ENCODE data around the gene SMR3A.

Gene SMR3A

GRCh38 chr4:70360460-70360859, at the start of gene SMR3A:
Gene SMR3A (plus strand): TSS chr4:70360760. CDS start chr4:70362116, 1,356 bp downstream.
- Mint-ChIP-seq H3K4me1 (ENCODE audit: low read depth) (no peaks in the 10 kb centered on the region), H3K27me3 (ENCODE audit: low read depth) (no peaks in the 10 kb centered on the region), H3K9me3 (no peaks in the 10 kb centered on the region), H3K27ac (no peak within 1 kb of the TSS), H3K4me3 (no peak within 1 kb of the TSS), H3K36me3 (ENCODE audit: low read depth) (no peaks in the 10 kb centered on the region)
- no peak for DNase-seq (ENCODE audit: low spot score)

GRCh38 chr4:70313736-70314135, 46.8 kb upstream of the SMR3A start:
- no peaks in the 10 kb centered on the region for H3K36me3 Mint-ChIP-seq (ENCODE audit: low read depth)
- H3K27ac Mint-ChIP-seq, result no peak overlapping the region
- no peak for DNase-seq (ENCODE audit: low spot score)
- no peaks in the 10 kb centered on the region for H3K9me3 Mint-ChIP-seq
- H3K4me1 Mint-ChIP-seq (ENCODE audit: low read depth), result no peaks in the 10 kb centered on the region
- H3K4me3 Mint-ChIP-seq, result no peak overlapping the region
- H3K27me3 Mint-ChIP-seq (ENCODE audit: low read depth), result no peaks in the 10 kb centered on the region

GRCh38 chr4:70315928-70316327, 44.6 kb upstream of the SMR3A start:
- Mint-ChIP-seq H3K27me3 (ENCODE audit: low read depth) (no peaks in the 10 kb centered on the region), H3K4me1 (ENCODE audit: low read depth) (no peaks in the 10 kb centered on the region), H3K27ac (no peak overlapping the region), H3K4me3 (no peak overlapping the region), H3K9me3 (no peaks in the 10 kb centered on the region), H3K36me3 (ENCODE audit: low read depth) (no peaks in the 10 kb centered on the region)
- DNase-seq (ENCODE audit: low spot score), result no peak

GRCh38 chr4:70326052-70326451, 34.5 kb upstream of the SMR3A start:
- H3K27ac Mint-ChIP-seq, result no peak overlapping the region
- no peak overlapping the region for H3K4me3 Mint-ChIP-seq
- no peaks in the 10 kb centered on the region for H3K4me1 Mint-ChIP-seq (ENCODE audit: low read depth)
- H3K36me3 Mint-ChIP-seq (ENCODE audit: low read depth), result no peaks in the 10 kb centered on the region
- no peak for DNase-seq (ENCODE audit: low spot score)
- H3K9me3 Mint-ChIP-seq, result no peaks in the 10 kb centered on the region
- no peaks in the 10 kb centered on the region for H3K27me3 Mint-ChIP-seq (ENCODE audit: low read depth)

- H3K27me3 Mint-ChIP-seq (ENCODE audit: low read depth), result no peaks in the 10 kb centered on the region
- no peaks in the 10 kb centered on the region for H3K9me3 Mint-ChIP-seq
- H3K27ac Mint-ChIP-seq, result no peak within 1 kb of the TSS
- no peak within 1 kb of the TSS for H3K4me3 Mint-ChIP-seq
- H3K4me1 Mint-ChIP-seq (ENCODE audit: low read depth), result no peaks in the 10 kb centered on the region
- no peak for DNase-seq (ENCODE audit: low spot score)
- H3K36me3 Mint-ChIP-seq (ENCODE audit: low read depth), result no peaks in the 10 kb centered on the region
Measured at GRCh38 chr4:70334681-70335080, 25.9 kb upstream of the SMR3A start, which contains the start of gene CABS1. Gene CABS1 (plus strand): TSS chr4:70334981. CDS start chr4:70335040, 59 bp downstream.

- H3K9me3 Mint-ChIP-seq, result no peaks in the 10 kb centered on the region
- no peak overlapping the region for H3K4me3 Mint-ChIP-seq
- DNase-seq (ENCODE audit: low spot score), result no peak
- no peak overlapping the region for H3K27ac Mint-ChIP-seq
- no peaks in the 10 kb centered on the region for H3K27me3 Mint-ChIP-seq (ENCODE audit: low read depth)
- no peaks in the 10 kb centered on the region for H3K36me3 Mint-ChIP-seq (ENCODE audit: low read depth)
- H3K4me1 Mint-ChIP-seq (ENCODE audit: low read depth), result no peaks in the 10 kb centered on the region
Measured at GRCh38 chr4:70336043-70336442, 24.5 kb upstream of the SMR3A start.

- H3K4me1 Mint-ChIP-seq (ENCODE audit: low read depth), result no peaks in the 10 kb centered on the region
- no peak overlapping the region for H3K4me3 Mint-ChIP-seq
- H3K9me3 Mint-ChIP-seq, result no peaks in the 10 kb centered on the region
- no peak for DNase-seq (ENCODE audit: low spot score)
- no peaks in the 10 kb centered on the region for H3K36me3 Mint-ChIP-seq (ENCODE audit: low read depth)
- H3K27ac Mint-ChIP-seq, result no peak overlapping the region
- no peaks in the 10 kb centered on the region for H3K27me3 Mint-ChIP-seq (ENCODE audit: low read depth)
Measured at GRCh38 chr4:70337886-70338420, 22.6 kb upstream of the SMR3A start.

- no peak overlapping the region for H3K27ac Mint-ChIP-seq
- no peaks in the 10 kb centered on the region for H3K9me3 Mint-ChIP-seq
- no peak overlapping the region for H3K4me3 Mint-ChIP-seq
- H3K36me3 Mint-ChIP-seq (ENCODE audit: low read depth), result no peaks in the 10 kb centered on the region
- H3K27me3 Mint-ChIP-seq (ENCODE audit: low read depth), result no peaks in the 10 kb centered on the region
- DNase-seq (ENCODE audit: low spot score), result no peak
- H3K4me1 Mint-ChIP-seq (ENCODE audit: low read depth), result no peaks in the 10 kb centered on the region
Measured at GRCh38 chr4:70356185-70356584, 4.4 kb upstream of the SMR3A start.

GRCh38 chr4:70359115-70359661, 1.4 kb upstream of the SMR3A start:
- H3K36me3 Mint-ChIP-seq (ENCODE audit: low read depth), result no peaks in the 10 kb centered on the region
- no peaks in the 10 kb centered on the region for H3K9me3 Mint-ChIP-seq
- no peak overlapping the region for H3K4me3 Mint-ChIP-seq
- H3K4me1 Mint-ChIP-seq (ENCODE audit: low read depth), result no peaks in the 10 kb centered on the region
- DNase-seq (ENCODE audit: low spot score), result no peak
- H3K27me3 Mint-ChIP-seq (ENCODE audit: low read depth), result no peaks in the 10 kb centered on the region
- H3K27ac Mint-ChIP-seq, result no peak overlapping the region

GRCh38 chr4:70364002-70364401, 3.4 kb downstream of the SMR3A start:
- Mint-ChIP-seq H3K36me3 (ENCODE audit: low read depth) (no peaks in the 10 kb centered on the region), H3K4me1 (ENCODE audit: low read depth) (no peaks in the 10 kb centered on the region), H3K27ac (no peak overlapping the region), H3K27me3 (ENCODE audit: low read depth) (no peaks in the 10 kb centered on the region), H3K4me3 (no peak overlapping the region), H3K9me3 (no peaks in the 10 kb centered on the region)
- DNase-seq (ENCODE audit: low spot score), result no peak

GRCh38 chr4:70365479-70365878, 4.9 kb downstream of the SMR3A start:
- no peak for DNase-seq (ENCODE audit: low spot score)
- Mint-ChIP-seq H3K27ac (no peak overlapping the region), H3K9me3 (no peaks in the 10 kb centered on the region), H3K36me3 (ENCODE audit: low read depth) (no peaks in the 10 kb centered on the region), H3K4me1 (ENCODE audit: low read depth) (no peaks in the 10 kb centered on the region), H3K4me3 (no peak overlapping the region), H3K27me3 (ENCODE audit: low read depth) (no peaks in the 10 kb centered on the region)

- H3K36me3 Mint-ChIP-seq (ENCODE audit: low read depth), result no peaks in the 10 kb centered on the region
- no peak for DNase-seq (ENCODE audit: low spot score)
Measured at GRCh38 chr4:70367813-70368212, 7.3 kb downstream of the SMR3A start.

GRCh38 chr4:70371987-70372386, 11.4 kb downstream of the SMR3A start:
- Mint-ChIP-seq H3K36me3 (ENCODE audit: low read depth) (no peaks in the 10 kb centered on the region), H3K4me3 (no peak overlapping the region), H3K27ac (no peak overlapping the region), H3K4me1 (ENCODE audit: low read depth) (no peaks in the 10 kb centered on the region), H3K27me3 (ENCODE audit: low read depth) (no peaks in the 10 kb centered on the region), H3K9me3 (no peaks in the 10 kb centered on the region)
- DNase-seq (ENCODE audit: low spot score), result no peak

More at GRCh38 chr4:70367813-70368212, 7.3 kb downstream of the SMR3A start:
- H3K9me3 Mint-ChIP-seq, result no peaks in the 10 kb centered on the region
- no peak overlapping the region for H3K4me3 Mint-ChIP-seq
- H3K27ac Mint-ChIP-seq, result no peak overlapping the region
- H3K4me1 Mint-ChIP-seq (ENCODE audit: low read depth), result no peaks in the 10 kb centered on the region
- H3K27me3 Mint-ChIP-seq (ENCODE audit: low read depth), result no peaks in the 10 kb centered on the region

- Mint-ChIP-seq H3K4me1 (ENCODE audit: low read depth) (no peaks in the 10 kb centered on the region), H3K9me3 (no peaks in the 10 kb centered on the region), H3K27ac (no peak overlapping the region), H3K4me3 (no peak overlapping the region), H3K36me3 (ENCODE audit: low read depth) (no peaks in the 10 kb centered on the region), H3K27me3 (ENCODE audit: low read depth) (no peaks in the 10 kb centered on the region)
- no peak for DNase-seq (ENCODE audit: low spot score)
Measured at GRCh38 chr4:70372760-70373159, 12.2 kb downstream of the SMR3A start.

GRCh38 chr4:70380578-70380977, 20.0 kb downstream of the SMR3A start:
- no peaks in the 10 kb centered on the region for H3K9me3 Mint-ChIP-seq

More at GRCh38 chr4:70380578-70380977, 20.0 kb downstream of the SMR3A start:
- H3K4me1 Mint-ChIP-seq (ENCODE audit: low read depth), result no peaks in the 10 kb centered on the region
- no peak for DNase-seq (ENCODE audit: low spot score)
- no peak overlapping the region for H3K4me3 Mint-ChIP-seq
- no peak overlapping the region for H3K27ac Mint-ChIP-seq
- H3K27me3 Mint-ChIP-seq (ENCODE audit: low read depth), result no peaks in the 10 kb centered on the region
- no peaks in the 10 kb centered on the region for H3K36me3 Mint-ChIP-seq (ENCODE audit: low read depth)
